ENCODE measurements around the gene MPRIP. TPM values are rescaled to one million over a fixed set of nuclear protein-coding genes. Genes with fewer than 3 reads are reported as not detected.
A peak's percentile ranks its signal among the peaks of the same experiment; 100 is the strongest.

Gene MPRIP
- total RNA-seq, 1 experiment from 2014 or later = 132 TPM

DNA sequence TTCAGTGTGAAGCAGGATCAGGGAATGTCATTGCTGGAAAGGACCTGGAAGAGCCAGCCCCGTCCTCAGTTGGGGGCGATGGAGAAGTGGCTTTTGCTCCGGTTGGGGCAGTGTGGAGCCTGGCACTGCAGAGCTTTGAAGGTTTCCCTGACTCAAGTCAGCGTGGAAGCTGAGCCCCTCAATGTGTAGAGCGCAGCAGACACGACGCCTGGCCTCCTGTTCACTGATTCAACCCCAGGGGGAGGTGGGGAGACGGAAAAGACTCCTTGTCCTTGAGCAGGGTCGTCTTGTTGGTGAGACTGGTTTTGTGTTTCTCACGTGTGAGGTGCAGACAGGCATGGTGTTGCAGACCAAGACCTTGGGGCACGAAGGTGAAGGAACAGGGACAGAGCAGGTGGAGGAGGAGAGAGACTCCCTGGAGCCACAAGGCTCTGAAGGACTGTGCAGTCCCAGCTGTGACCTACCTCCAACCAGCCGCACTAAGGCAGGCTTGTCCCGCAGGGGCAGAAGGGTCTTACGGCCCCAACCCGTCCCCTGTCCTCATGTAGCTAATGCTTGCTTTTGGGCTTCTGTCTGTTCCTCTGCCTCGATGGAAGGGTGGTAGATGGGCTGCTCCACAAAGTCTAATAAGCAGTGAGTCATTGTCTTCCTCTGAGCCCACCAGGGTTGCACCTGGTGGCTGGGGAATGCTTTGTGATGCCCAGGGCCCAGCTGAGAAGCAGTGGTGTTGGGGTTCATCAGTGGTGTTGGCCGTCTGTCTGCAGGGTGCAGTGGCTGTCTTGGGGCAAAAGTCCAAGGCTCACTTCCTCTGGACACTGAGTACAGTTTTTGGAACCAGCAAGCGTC lies 47.8 kb downstream of the MPRIP start:
- H3K56ac ChIP-seq (ENCODE audit: insufficient read length, low read depth, low read length) = no peak overlapping the region
- no peak overlapping the region for H4K8ac ChIP-seq (replicated peaks; ENCODE audit: insufficient read length, low read depth, low read length)
- no CpG with 5 or more reads among the region's 18 CpGs for WGBS (ENCODE audit: extremely low coverage, insufficient read length, low lambda C conversion rate)
- H3K18ac ChIP-seq (ENCODE audit: insufficient read length, low read depth, low read length) = no peak overlapping the region
- H3K27me3 ChIP-seq (ENCODE audit: insufficient read depth, low read length) = no peaks in the 10 kb centered on the region
- no peak overlapping the region for H2BK15ac ChIP-seq (ENCODE audit: low read depth, low read length)
- no peak overlapping the region for H2BK5ac ChIP-seq (ENCODE audit: insufficient read length, low read length)
- H3K4me2 ChIP-seq (ENCODE audit: insufficient read depth, insufficient read length, low read length) = no peak overlapping the region
- TF ChIP-seq, protein P1, sequence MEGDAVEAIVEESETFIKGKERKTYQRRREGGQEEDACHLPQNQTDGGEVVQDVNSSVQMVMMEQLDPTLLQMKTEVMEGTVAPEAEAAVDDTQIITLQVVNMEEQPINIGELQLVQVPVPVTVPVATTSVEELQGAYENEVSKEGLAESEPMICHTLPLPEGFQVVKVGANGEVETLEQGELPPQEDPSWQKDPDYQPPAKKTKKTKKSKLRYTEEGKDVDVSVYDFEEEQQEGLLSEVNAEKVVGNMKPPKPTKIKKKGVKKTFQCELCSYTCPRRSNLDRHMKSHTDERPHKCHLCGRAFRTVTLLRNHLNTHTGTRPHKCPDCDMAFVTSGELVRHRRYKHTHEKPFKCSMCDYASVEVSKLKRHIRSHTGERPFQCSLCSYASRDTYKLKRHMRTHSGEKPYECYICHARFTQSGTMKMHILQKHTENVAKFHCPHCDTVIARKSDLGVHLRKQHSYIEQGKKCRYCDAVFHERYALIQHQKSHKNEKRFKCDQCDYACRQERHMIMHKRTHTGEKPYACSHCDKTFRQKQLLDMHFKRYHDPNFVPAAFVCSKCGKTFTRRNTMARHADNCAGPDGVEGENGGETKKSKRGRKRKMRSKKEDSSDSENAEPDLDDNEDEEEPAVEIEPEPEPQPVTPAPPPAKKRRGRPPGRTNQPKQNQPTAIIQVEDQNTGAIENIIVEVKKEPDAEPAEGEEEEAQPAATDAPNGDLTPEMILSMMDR (conservative IDR thresholded peaks at IDR 0.05) = no peak
- H2AK5ac ChIP-seq (ENCODE audit: insufficient read length, low read length) = no peak overlapping the region
- no peaks in the 10 kb centered on the region for H3K9me3 ChIP-seq (ENCODE audit: control insufficient read depth, low read depth, low read length)
- no peak overlapping the region for H3K27ac ChIP-seq (ENCODE audit: insufficient read length, low read depth, low read length)
- H3K4me3 Mint-ChIP-seq = no peak overlapping the region
- H3K14ac ChIP-seq (ENCODE audit: insufficient read depth, low read length) = no peak overlapping the region
- no peak for DNase-seq
- H4K5ac ChIP-seq (ENCODE audit: insufficient read length, low read depth, low read length) = no peak overlapping the region
- no peak overlapping the region for H4K91ac ChIP-seq (ENCODE audit: insufficient read length, low read depth, low read length)
- no peaks in the 10 kb centered on the region for H3K79me2 ChIP-seq (ENCODE audit: insufficient read depth, low read length)
- no peak overlapping the region for H2BK12ac ChIP-seq (ENCODE audit: insufficient read length, low read depth, low read length)
- H3K23ac ChIP-seq (ENCODE audit: insufficient read length, low read depth, low read length) = no peak overlapping the region
- no peaks in the 10 kb centered on the region for H3K27me3 Mint-ChIP-seq (ENCODE audit: low read depth)
- H3K4me1 ChIP-seq (ENCODE audit: insufficient read depth, low read length) = peaks cover 6% of the 10 kb centered on the region
- peaks cover 0 to 9% (median 6%) of the 10 kb centered on the region in 3 experiments; a peak in 5 of 7 replicates for H3K36me3 Mint-ChIP-seq (ENCODE audit: insufficient read depth in 1 of 3, low read depth in 3 of 3)
- H3K9me3 Mint-ChIP-seq = no peaks in the 10 kb centered on the region
- H3K9ac ChIP-seq (ENCODE audit: extremely low read depth, insufficient read length, low read length) = no peak overlapping the region
- peak overlapping the region in 2 of 3 experiments; percentile 12 to 66; a peak in 2 of 7 replicates for H3K27ac Mint-ChIP-seq
- no peaks in the 10 kb centered on the region for H3K23me2 ChIP-seq (ENCODE audit: insufficient read length, low read depth, low read length, poor library complexity, severe bottlenecking)
- H2BK120ac ChIP-seq (ENCODE audit: low read depth, low read length, poor library complexity, severe bottlenecking) = no peak overlapping the region
- H3K79me1 ChIP-seq (ENCODE audit: insufficient read depth, low read depth, low read length, poor library complexity, severe bottlenecking) = no peaks in the 10 kb centered on the region
- no peak overlapping the region for H2AFZ ChIP-seq (ENCODE audit: low read length)
- H3K4me1 Mint-ChIP-seq = peaks cover 35 to 44% of the 10 kb centered on the region in 2 experiments
- H4K20me1 ChIP-seq (ENCODE audit: control insufficient read depth, insufficient read depth, insufficient read length) = no peaks in the 10 kb centered on the region
- no peak overlapping the region for H3T11ph ChIP-seq (ENCODE audit: low read length)
- H3K4ac ChIP-seq (ENCODE audit: low read depth, low read length) = no peak overlapping the region
- no peak overlapping the region for H2BK20ac ChIP-seq (ENCODE audit: low read depth, low read length, poor library complexity, severe bottlenecking)

Data from H9 (cell line).